OCI-M1 (cell line): ENCODE results near the gene ANKRD33B.

Experiments
- DNase-seq: peaks from one replicate; lab custom pipeline; 2025; lab: John Stamatoyannopoulos, UW

Gene ANKRD33B

GRCh38 chr5:10579536-10580521, 16.0 kb downstream of the ANKRD33B start:
- DNase-seq = no peak

GRCh38 chr5:10580531-10581423, 16.9 kb downstream of the ANKRD33B start:
- DNase-seq = no peak

DNA sequence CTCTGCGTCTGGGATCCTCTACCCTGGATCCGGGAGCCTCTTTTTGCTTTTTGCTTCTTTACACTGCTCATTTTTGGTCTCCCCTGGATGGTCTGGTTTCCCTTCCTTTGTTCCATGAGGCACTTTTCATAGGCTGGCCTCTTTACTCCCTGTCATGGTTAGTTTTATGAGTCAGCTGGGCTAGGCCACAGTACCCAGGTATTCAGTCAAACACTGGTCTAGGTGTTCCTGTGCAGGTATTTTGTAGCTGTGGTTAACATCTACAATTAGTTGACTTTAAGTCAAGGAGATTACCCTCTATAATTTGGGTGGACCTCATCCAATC, 17.5 kb downstream of the ANKRD33B start:
- no peak for DNase-seq

GRCh38 chr5:10581867-10582511, 18.1 kb downstream of the ANKRD33B start:
- DNase-seq = no peak

DNA sequence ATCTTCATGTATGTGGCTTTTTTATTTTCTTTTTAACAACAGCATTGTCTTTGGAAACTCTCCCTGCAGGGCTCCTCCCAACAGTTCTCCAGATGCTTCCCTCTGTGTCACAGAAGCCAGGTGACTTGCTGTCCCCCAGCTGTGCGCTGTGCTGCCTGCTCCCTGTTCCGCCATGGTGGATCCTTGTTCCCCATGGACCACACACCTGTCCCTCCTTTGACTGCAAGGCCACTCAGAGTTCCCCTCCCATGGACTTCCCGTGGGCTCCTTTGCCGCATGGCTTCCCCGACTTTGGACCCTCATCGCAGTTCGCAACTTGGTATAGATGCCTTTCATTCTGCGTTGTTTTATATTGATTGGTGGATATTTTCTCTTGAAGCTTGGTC, 18.6 kb downstream of the ANKRD33B start:
- no peak for DNase-seq

- no peak for DNase-seq
These were observed 20.0 kb downstream of the ANKRD33B start for GRCh38 chr5:10583663-10584572.

GRCh38 chr5:10584714-10585517, 21.0 kb downstream of the ANKRD33B start:
- DNase-seq = no peak

- DNase-seq = no peak
These were observed 21.6 kb downstream of the ANKRD33B start for GRCh38 chr5:10585518-10585915.

GRCh38 chr5:10586008-10586407, 22.1 kb downstream of the ANKRD33B start:
- DNase-seq = no peak

GRCh38 chr5:10586555-10586954, 22.7 kb downstream of the ANKRD33B start:
- no peak for DNase-seq

DNA sequence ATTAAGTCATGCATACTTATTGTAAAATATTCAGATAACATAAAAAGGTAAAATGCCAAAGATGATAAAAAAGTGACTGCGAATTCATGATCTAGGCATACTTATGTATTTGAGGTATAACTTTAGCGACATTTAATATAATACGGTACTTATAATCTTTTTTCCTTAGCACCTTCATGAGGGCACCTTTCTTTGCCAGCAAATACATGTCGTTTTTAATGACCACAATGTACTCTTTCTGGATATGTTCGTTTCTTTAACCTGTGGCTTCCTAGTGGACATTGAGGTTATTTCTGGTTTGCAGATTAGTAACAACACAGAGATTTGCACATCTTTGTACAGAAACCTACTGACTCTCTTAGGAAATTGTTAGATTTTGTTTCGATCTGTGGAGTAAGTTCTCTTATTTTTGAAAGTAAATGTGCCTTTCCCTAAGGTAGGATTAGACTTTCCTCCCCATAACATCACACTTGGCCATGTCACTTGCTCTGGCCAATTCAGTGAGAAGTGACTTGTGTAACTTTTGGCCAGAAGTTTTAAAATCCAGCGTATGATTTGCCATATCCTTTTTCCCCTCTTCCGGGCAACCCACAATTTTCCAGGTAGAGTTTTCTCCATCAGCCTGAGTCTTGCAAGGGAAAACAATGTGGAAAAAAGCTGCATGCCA, 24.4 kb downstream of the ANKRD33B start:
- DNase-seq = peak; percentile 65

DNA sequence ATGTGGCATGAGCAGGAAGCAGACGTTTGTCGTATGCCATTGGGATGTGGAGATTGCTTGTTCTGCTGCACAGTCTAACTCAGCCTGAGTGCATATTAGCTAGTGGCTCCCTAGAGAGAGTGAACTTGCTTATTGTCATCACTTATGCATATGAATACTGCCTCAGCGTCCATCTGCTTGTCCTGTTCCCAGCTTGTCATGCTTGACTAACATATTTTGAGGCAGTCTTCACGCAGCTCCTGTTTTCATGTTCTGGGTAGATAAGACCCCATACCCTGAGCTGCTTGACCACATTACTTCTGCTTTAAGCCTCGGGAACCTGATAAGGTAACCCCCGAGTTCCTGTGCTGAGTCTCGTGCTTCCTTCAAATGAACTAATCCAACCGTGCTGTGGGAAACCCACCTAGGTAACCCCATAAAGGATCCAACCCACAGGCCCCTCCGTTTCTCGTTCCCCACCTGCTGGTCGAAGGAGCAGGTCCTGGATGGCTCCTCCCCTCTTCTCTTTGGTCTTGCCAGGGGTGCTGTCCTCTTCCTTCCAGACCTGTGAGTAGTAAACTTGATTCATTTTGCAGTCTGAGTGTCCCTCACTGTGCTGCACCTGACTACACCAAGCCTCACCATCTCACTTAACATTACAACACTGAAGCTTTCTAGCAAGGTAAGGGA, 25.0 kb downstream of the ANKRD33B start:
- DNase-seq = peak; percentile 98

DNA sequence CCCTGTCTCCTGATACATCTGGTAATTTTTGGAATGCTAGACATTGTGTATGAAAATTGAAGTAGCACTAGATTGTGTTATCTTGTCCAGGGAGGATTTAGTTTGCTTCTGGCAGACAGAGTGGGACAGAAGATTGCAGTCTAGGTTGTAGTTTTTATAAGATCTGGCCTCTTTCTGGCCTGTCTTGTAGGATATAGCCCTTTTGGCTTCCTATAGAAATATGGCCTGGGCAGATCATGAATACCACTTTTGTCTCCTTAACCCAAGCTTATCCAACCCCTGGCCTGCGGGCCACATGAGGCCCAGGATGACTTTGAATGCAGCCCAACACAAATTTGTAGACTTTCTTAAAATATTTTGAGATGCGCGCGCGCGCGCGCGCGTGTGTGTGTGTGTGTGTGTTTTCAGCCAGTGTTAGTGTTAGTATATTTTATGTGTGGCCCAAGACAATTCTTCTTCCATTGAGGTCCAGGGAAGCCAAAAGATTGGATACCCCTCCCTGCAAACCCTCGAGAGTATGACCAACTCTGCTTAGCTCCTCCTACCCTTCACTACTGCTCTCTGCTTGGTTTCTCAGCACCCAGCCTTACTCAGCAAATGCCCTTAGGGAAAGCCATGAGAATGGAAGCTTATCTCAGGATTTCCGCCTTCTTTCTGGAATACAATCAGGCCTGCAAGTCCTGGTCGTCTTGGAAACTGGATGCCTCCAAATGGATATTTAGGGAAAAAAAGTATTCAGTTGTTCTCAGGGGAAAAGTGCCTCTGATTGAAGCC, 26.5 kb downstream of the ANKRD33B start:
- peak; percentile 82 for DNase-seq

DNA sequence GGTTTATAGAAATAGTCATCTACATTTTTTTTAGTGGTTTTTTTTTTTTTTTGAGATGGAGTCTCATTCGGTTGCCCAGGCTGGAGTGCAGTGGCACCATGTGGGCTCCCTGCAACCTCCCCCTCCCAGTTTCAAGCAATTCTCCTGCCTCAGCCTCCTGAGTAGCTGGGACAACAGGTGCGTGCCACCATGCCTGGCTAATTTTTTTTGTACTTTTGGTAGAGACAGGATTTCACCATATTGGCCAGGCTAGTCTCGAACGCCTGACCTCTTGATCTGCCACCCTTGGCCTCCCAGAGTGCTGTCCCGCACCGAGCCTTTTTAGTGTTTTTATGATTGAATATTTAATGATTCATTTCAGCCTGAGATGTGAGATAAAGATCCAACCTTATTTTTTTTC, 27.3 kb downstream of the ANKRD33B start:
- DNase-seq = peak; percentile 44

- peak; percentile 48 for DNase-seq
These were observed 28.1 kb downstream of the ANKRD33B start for GRCh38 chr5:10591966-10592365.

DNA sequence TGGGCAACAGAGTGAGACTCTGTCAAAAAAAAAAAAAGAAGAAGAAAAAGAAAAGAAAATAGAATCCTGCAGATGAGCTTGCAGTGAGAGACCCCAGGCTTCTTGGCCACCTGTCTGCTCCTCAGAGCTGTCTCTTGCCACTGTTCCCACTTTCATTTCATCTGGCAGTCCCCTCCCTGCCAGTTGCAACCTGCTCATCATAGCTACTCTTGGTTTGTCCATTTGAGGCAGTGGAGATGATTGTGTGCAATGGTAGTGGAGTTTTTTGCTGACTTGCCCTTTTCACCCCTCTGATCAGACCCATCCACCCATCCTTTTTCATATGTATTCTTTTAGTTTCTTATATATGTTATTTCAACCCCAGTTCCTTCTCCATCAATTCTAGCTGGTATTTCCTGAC, 28.7 kb downstream of the ANKRD33B start:
- DNase-seq = peak; percentile 45

DNA sequence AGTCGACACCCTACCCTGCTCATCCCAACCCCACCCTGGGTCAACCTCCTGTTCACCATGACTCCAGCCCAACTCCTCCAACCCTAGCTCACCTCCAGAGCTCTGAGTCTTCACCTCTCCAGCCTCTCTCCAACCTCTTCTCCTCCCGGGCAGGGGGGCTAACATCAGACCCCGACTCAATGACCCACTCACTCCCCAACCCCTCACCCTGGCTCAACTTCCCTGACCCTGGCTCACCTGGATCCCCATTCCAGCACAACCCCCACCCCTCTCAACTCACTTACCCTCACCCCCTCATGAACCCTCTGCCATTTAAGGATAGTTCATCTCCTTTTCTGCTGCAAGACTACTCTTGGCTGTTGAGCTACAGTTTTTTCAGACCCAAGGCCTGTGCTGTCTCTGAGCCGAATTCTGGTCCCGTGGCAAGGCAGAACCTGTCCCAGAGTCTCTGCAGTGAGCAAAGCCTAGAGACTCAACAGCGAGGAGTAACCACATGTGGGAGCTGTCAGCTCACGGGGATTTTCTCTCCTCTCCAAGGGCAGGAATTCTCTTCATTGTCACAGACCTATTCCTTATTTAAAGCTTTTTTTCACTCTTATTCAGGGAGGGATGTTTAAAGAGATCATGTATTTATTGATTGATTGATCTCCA, 29.8 kb downstream of the ANKRD33B start:
- DNase-seq = no peak

GRCh38 chr5:10594591-10595210, 30.8 kb downstream of the ANKRD33B start:
- no peak for DNase-seq
